Adrenal gland (tissue), 5 donors: ENCODE data around the gene UBE3C.

ENCODE experiments used
- CTCF ChIP-seq, 6 experiments: fragments of 450-650 bp in 4 of 6; fragments of 200-600 bp in 2 of 6; sonication (generic) in 1 of 6; IDR thresholded peaks; 1 replicate in 5 of 6; 2 replicates in 1 of 6; pipeline versions ENCODE4 v1.5.1 to v1.8.0; 2016 to 2021; ENCODE audit warnings: antibody characterized with exemption in 6 of 6, mild to moderate bottlenecking in 2 of 6, moderate library complexity in 1 of 6
- POLR2A ChIP-seq, 2 donors: fragments of 450-650 bp; IDR thresholded peaks; one replicate each; pipeline ENCODE4 v1.6.1; 2017; ENCODE audit warnings: antibody characterized with exemption in 2 of 2, mild to moderate bottlenecking in 2 of 2, moderate library complexity in 1 of 2
- donor health status: DM: no; HTN: no; CAD: no.

GRCh38 chr7:157124690-157125089 lies 14.0 kb upstream of the UBE3C start:
- no peak for TF ChIP-seq CTCF (IDR thresholded peaks at IDR 0.05)
- no peak for TF ChIP-seq POLR2A (IDR thresholded peaks at IDR 0.05)
